Cardiac muscle cell (in vitro differentiated cells and primary cell): ENCODE results near the gene ZNF474. TPM values are rescaled to one million over a fixed set of nuclear protein-coding genes. Genes with fewer than 3 reads are reported as not detected.

ENCODE experiments used
- DNase-seq, 2 donors: peaks; one replicate each; pipeline versions ENCODE4 v3.0.0 to v3.0.0-alpha.2; 2010 to 2017; ENCODE audit warnings: low read depth in 1 of 2, low spot score in 1 of 2
- H3K27ac ChIP-seq: fragments of 200-600 bp; sonication (generic); 2 replicates; pipeline ENCODE4 v1.5.1; 2016
- H3K27me3 ChIP-seq: fragments of 200-600 bp; sonication (generic); 2 replicates; pipeline ENCODE4 v1.6.0; 2016; ENCODE audit warnings: control low read depth
- H3K36me3 ChIP-seq: fragments of 200-600 bp; sonication (generic); 2 replicates; pipeline ENCODE4 v1.5.1; 2016; ENCODE audit warnings: control low read depth
- H3K4me1 ChIP-seq: fragments of 200-600 bp; sonication (generic); 2 replicates; pipeline ENCODE4 v1.8.1; 2017; ENCODE audit warnings: low read depth, mild to moderate bottlenecking, mixed run types
- H3K4me3 ChIP-seq: fragments of 200-600 bp; sonication (generic); 2 replicates; pipeline ENCODE4 v1.5.1; 2016; ENCODE audit warnings: mild to moderate bottlenecking
- H3K9me3 ChIP-seq: fragments of 200-600 bp; sonication (generic); 2 replicates; pipeline ENCODE4 v1.5.1; 2017; ENCODE audit warnings: low read depth, mild to moderate bottlenecking, control low read depth
- polyA plus RNA-seq: library from polyadenylated mRNA; unstranded; fragments of >200 nt; fragmentation: Nextera tagmentation; extraction: Ambion mirVana; gene quantifications from 2 replicates; pipeline ENCODE4 v1.2.1, GENCODE V29; 2016
- total RNA-seq: library from RNA; depleted of rRNA; stranded (reverse); fragments of >200 nt; gene quantifications from 2 replicates; pipeline ENCODE4 v1.2.3, GENCODE V29; 2016
- TF ChIP-seq, protein P1 (sequence below): IDR thresholded peaks from 2 replicates; pipeline ENCODE4 v1.5.1; 2012; ENCODE audit warnings: low read depth, mild to moderate bottlenecking, low read length

Gene ZNF474
- total and polyA plus RNA-seq, 2 experiments from 2014 or later, result not detected

GRCh38 chr5:122110987-122111386, 18.4 kb upstream of the ZNF474 start:
- H3K27me3 ChIP-seq, result no peaks in the 10 kb centered on the region
- no peaks in the 10 kb centered on the region for H3K9me3 ChIP-seq
- H3K36me3 ChIP-seq, result no peaks in the 10 kb centered on the region
- H3K4me1 ChIP-seq, result no peaks in the 10 kb centered on the region
- DNase-seq, result no peak
- no peak overlapping the region for H3K27ac ChIP-seq
- TF ChIP-seq, protein P1, sequence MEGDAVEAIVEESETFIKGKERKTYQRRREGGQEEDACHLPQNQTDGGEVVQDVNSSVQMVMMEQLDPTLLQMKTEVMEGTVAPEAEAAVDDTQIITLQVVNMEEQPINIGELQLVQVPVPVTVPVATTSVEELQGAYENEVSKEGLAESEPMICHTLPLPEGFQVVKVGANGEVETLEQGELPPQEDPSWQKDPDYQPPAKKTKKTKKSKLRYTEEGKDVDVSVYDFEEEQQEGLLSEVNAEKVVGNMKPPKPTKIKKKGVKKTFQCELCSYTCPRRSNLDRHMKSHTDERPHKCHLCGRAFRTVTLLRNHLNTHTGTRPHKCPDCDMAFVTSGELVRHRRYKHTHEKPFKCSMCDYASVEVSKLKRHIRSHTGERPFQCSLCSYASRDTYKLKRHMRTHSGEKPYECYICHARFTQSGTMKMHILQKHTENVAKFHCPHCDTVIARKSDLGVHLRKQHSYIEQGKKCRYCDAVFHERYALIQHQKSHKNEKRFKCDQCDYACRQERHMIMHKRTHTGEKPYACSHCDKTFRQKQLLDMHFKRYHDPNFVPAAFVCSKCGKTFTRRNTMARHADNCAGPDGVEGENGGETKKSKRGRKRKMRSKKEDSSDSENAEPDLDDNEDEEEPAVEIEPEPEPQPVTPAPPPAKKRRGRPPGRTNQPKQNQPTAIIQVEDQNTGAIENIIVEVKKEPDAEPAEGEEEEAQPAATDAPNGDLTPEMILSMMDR, result no peak
- H3K4me3 ChIP-seq, result no peak overlapping the region

- Histone ChIP-seq H3K27me3 (no peaks in the 10 kb centered on the region), H3K36me3 (no peaks in the 10 kb centered on the region), H3K9me3 (no peaks in the 10 kb centered on the region), H3K4me3 (no peak overlapping the region), H3K4me1 (no peaks in the 10 kb centered on the region), H3K27ac (no peak overlapping the region)
- TF ChIP-seq, protein P1, result no peak
- DNase-seq, result no peak
Observed at GRCh38 chr5:122111460-122111859, 17.9 kb upstream of the ZNF474 start.

DNA sequence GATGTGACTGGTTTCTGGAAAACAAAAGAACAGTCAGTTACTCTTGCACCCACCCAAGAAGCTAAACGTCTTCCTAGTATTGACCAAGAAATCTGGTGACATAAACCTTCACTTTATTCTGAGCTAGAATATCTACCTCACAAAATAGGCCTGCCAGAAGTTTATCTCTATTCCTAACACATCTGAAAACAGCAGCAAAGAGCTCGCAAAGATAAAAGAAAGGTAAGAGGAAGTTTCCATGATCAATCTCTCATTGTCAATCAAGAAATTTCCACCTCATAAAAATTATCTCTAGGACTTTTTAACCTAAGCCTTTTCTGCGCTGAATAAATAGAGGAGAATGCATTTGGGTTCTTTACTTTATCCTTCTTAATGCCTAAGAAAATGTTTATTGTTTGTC, 17.3 kb upstream of the ZNF474 start:
- no peak overlapping the region for H3K27ac ChIP-seq
- no peaks in the 10 kb centered on the region for H3K36me3 ChIP-seq
- H3K27me3 ChIP-seq, result no peaks in the 10 kb centered on the region
- TF ChIP-seq, protein P1, result no peak
- H3K4me3 ChIP-seq, result no peak overlapping the region
- DNase-seq, result no peak
- no peaks in the 10 kb centered on the region for H3K4me1 ChIP-seq
- no peaks in the 10 kb centered on the region for H3K9me3 ChIP-seq

- no peaks in the 10 kb centered on the region for H3K4me1 ChIP-seq
- H3K27ac ChIP-seq, result no peak overlapping the region
- H3K9me3 ChIP-seq, result no peaks in the 10 kb centered on the region
- TF ChIP-seq, protein P1, result no peak
- no peak overlapping the region for H3K4me3 ChIP-seq
- H3K36me3 ChIP-seq, result no peaks in the 10 kb centered on the region
- no peak for DNase-seq
- no peaks in the 10 kb centered on the region for H3K27me3 ChIP-seq
Observed at GRCh38 chr5:122112733-122113558, 16.4 kb upstream of the ZNF474 start.

GRCh38 chr5:122114501-122114900, 14.8 kb upstream of the ZNF474 start:
- Histone ChIP-seq H3K9me3 (no peaks in the 10 kb centered on the region), H3K36me3 (no peaks in the 10 kb centered on the region), H3K4me1 (no peaks in the 10 kb centered on the region), H3K27me3 (no peaks in the 10 kb centered on the region), H3K27ac (no peak overlapping the region), H3K4me3 (no peak overlapping the region)
- no peak for DNase-seq
- TF ChIP-seq, protein P1, result no peak
